GM19438 (cell line): ENCODE data around the gene LRPPRC.

Source experiments
- ATAC-seq: cut with Tn5 transposase; IDR thresholded peaks from one replicate; pipeline ENCODE4 v1.9.1; 2021; ENCODE audit warnings: low read depth; ENCODE audit not compliant: unreplicated experiment

Gene LRPPRC

GRCh38 chr2:43874776-43875451 is 120.9 kb downstream of the LRPPRC start:
- ATAC-seq, result no peak

GRCh38 chr2:43872151-43872550 is 123.6 kb downstream of the LRPPRC start:
- ATAC-seq, result no peak

- no peak for ATAC-seq
These were observed 140.5 kb downstream of the LRPPRC start for GRCh38 chr2:43855292-43855691.

- ATAC-seq, result no peak
These were observed 141.1 kb downstream of the LRPPRC start for GRCh38 chr2:43854671-43855070.

GRCh38 chr2:43853141-43854081 is 142.4 kb downstream of the LRPPRC start:
- ATAC-seq, result no peak

- ATAC-seq, result no peak
These were observed 143.5 kb downstream of the LRPPRC start for GRCh38 chr2:43852196-43852730.

- ATAC-seq, result no peak
These were observed 144.5 kb downstream of the LRPPRC start for GRCh38 chr2:43851011-43851980.

- no peak for ATAC-seq
These were observed 147.6 kb downstream of the LRPPRC start for GRCh38 chr2:43848214-43848613.

- ATAC-seq, result no peak
These were observed 149.5 kb downstream of the LRPPRC start for GRCh38 chr2:43846140-43846793.

- no peak for ATAC-seq
These were observed 150.6 kb downstream of the LRPPRC start for GRCh38 chr2:43845181-43845580.

GRCh38 chr2:43842866-43843226 is 152.9 kb downstream of the LRPPRC start:
- ATAC-seq, result no peak

GRCh38 chr2:43841949-43842865 is 153.6 kb downstream of the LRPPRC start:
- ATAC-seq, result no peak

- ATAC-seq, result no peak
These were observed 154.8 kb downstream of the LRPPRC start for GRCh38 chr2:43840965-43841364.

- no peak for ATAC-seq
These were observed 155.8 kb downstream of the LRPPRC start for GRCh38 chr2:43839776-43840564.

- no peak for ATAC-seq
These were observed 157.1 kb downstream of the LRPPRC start, which contains the start of the genes ABCG5 and ABCG8 for GRCh38 chr2:43838560-43839267. TSS of gene ABCG5 (minus strand) at chr2:43838839. CDS start at chr2:43838679, 160 bp downstream. TSS of gene ABCG8 (plus strand) at chr2:43838971. CDS start at chr2:43839054, 83 bp downstream.

- ATAC-seq, result no peak
These were observed 157.8 kb downstream of the LRPPRC start for GRCh38 chr2:43837831-43838559.

- no peak for ATAC-seq
These were observed 158.8 kb downstream of the LRPPRC start for GRCh38 chr2:43837033-43837432.
